Measurements from ENCODE around the gene PNMA1.

DNA sequence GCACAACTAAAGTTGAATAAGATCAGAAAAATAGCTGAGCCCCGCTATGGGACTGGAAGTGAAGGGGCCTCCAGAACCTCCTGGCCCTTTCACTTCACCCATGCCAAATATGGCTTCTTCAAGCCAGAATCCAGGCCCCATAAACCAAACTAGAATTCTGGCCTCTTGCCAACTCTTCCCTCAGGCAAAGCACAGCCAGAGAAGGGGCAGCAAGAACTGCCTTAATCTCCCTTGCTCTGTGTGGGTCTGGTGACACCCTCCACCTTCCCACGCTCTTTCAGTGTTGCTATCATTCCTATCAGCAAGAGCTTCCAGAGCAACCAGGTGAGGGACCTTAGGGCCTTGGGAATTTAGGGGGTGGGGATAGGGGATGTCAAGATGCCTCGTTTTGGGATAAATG lies 3.1 kb upstream of the PNMA1 start:
- TF ChIP-seq FOXM1 (IDR thresholded peaks at IDR 0.05; ENCODE audit: borderline replicate concordance, low read depth) (no peak), TAF1 (IDR thresholded peaks at IDR 0.05; ENCODE audit: low read depth) (no peak), TCF12 (IDR thresholded peaks at IDR 0.05; ENCODE audit: low read depth) (no peak), EP300 (IDR thresholded peaks at IDR 0.05; ENCODE audit: borderline replicate concordance) (no peak), RAD21 (IDR thresholded peaks at IDR 0.05; ENCODE audit: low read depth) (no peak), CREB1 (IDR thresholded peaks at IDR 0.05; ENCODE audit: low read depth) (no peak), ZBTB7A (IDR thresholded peaks at IDR 0.05; ENCODE audit: low read depth) (no peak), TEAD4 (IDR thresholded peaks at IDR 0.05) (no peak), CEBPB (IDR thresholded peaks at IDR 0.05) (no peak), NFIC (IDR thresholded peaks at IDR 0.05) (peak; percentile 65)
- TF ChIP-seq, protein P1, sequence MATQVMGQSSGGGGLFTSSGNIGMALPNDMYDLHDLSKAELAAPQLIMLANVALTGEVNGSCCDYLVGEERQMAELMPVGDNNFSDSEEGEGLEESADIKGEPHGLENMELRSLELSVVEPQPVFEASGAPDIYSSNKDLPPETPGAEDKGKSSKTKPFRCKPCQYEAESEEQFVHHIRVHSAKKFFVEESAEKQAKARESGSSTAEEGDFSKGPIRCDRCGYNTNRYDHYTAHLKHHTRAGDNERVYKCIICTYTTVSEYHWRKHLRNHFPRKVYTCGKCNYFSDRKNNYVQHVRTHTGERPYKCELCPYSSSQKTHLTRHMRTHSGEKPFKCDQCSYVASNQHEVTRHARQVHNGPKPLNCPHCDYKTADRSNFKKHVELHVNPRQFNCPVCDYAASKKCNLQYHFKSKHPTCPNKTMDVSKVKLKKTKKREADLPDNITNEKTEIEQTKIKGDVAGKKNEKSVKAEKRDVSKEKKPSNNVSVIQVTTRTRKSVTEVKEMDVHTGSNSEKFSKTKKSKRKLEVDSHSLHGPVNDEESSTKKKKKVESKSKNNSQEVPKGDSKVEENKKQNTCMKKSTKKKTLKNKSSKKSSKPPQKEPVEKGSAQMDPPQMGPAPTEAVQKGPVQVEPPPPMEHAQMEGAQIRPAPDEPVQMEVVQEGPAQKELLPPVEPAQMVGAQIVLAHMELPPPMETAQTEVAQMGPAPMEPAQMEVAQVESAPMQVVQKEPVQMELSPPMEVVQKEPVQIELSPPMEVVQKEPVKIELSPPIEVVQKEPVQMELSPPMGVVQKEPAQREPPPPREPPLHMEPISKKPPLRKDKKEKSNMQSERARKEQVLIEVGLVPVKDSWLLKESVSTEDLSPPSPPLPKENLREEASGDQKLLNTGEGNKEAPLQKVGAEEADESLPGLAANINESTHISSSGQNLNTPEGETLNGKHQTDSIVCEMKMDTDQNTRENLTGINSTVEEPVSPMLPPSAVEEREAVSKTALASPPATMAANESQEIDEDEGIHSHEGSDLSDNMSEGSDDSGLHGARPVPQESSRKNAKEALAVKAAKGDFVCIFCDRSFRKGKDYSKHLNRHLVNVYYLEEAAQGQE (IDR thresholded peaks at IDR 0.05; ENCODE audit: low read depth) = no peak
- TF ChIP-seq, protein P2, sequence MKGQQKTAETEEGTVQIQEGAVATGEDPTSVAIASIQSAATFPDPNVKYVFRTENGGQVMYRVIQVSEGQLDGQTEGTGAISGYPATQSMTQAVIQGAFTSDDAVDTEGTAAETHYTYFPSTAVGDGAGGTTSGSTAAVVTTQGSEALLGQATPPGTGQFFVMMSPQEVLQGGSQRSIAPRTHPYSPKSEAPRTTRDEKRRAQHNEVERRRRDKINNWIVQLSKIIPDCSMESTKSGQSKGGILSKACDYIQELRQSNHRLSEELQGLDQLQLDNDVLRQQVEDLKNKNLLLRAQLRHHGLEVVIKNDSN (IDR thresholded peaks at IDR 0.05) = no peak
- TF ChIP-seq, protein P3, sequence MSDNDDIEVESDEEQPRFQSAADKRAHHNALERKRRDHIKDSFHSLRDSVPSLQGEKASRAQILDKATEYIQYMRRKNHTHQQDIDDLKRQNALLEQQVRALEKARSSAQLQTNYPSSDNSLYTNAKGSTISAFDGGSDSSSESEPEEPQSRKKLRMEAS (IDR thresholded peaks at IDR 0.05) = no peak

Data from Ishikawa (cell line).